Left kidney (tissue), 2 donors: Measurements from ENCODE around the gene BAIAP3. TPM values are rescaled to one million over a fixed set of nuclear protein-coding genes. Genes with fewer than 3 reads are reported as not detected.
A peak's percentile ranks its signal among the peaks of the same experiment; 100 is the strongest.

ENCODE experiments used
- DNase-seq: peaks from one replicate; pipeline ENCODE4 v3.0.0-alpha.2; 2013
- polyA plus RNA-seq: library from polyadenylated mRNA; unstranded; fragments of 120-200 nt; gene quantifications from one replicate; pipeline ENCODE4 v1.2.1, GENCODE V29; 2013; ENCODE audit not compliant: insufficient read length

BAIAP3 gene
- polyA plus RNA-seq, 1 donor: 4.6 TPM

- DNase-seq: no peak
Observed at GRCh38 chr16:1299868-1300203, 33.6 kb upstream of the BAIAP3 start.

DNA sequence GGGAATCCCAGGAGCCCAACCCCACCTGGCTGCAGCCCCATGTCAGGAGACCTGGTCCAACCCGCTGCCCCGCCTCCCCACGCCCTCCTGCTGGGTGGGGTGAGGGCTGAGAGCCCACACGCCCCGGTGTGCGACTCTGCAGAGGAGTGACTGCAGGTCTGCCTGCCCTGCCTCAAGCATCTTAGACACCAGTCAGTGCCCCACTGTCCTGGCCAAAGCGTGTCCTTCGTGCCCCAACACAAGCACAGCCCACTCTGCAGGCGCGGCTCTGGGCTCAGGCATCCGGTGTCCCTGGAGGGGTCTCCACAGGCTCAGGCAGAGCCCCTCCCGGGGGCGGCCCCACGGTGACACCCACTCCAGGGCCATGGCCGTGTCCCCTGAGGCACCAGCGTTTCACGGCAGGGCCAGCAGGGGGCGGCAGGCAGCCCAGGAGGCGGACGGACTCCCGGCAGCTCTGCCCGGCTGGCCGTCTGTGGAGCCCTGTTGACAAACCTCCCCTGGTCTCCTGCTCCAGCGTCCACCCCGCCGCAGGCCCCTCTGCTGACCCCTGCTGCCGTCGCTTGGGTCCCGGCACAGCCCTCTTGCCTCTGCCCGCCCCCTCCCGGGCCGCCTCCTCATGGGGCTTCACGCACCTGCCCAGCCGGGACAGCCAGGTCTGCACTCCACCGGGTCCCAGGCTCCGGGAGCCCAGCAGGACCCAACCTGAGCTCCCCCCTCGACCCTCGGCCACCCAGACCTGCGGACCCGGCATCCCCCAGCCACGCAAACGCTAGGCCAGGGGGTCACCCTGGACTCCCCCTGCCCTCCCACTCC, 32.6 kb upstream of the BAIAP3 start:
- no peak for DNase-seq

GRCh38 chr16:1301562-1301961, 31.9 kb upstream of the BAIAP3 start:
- no peak for DNase-seq

DNA sequence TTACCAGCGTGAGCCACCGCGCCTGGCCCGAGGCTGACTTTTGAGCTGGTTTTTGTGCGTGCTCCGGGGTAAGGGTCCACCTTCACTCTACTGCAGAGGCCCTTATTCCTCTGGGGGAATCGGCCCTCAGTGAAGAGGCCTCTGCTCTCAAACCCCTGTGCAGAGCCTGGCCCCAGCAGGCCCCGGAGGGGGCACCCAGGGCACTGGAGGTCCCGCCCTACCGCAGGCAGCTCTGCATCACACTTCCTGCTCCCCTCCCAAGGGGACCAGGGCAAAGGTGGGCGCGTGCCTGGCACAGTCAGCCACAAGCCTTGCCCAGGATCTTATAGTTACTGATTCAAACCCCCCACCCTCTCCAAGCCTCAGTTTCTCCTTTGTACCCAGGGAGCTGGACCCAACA, 27.6 kb upstream of the BAIAP3 start:
- no peak for DNase-seq

GRCh38 chr16:1306334-1306733, 27.1 kb upstream of the BAIAP3 start:
- no peak for DNase-seq

DNA sequence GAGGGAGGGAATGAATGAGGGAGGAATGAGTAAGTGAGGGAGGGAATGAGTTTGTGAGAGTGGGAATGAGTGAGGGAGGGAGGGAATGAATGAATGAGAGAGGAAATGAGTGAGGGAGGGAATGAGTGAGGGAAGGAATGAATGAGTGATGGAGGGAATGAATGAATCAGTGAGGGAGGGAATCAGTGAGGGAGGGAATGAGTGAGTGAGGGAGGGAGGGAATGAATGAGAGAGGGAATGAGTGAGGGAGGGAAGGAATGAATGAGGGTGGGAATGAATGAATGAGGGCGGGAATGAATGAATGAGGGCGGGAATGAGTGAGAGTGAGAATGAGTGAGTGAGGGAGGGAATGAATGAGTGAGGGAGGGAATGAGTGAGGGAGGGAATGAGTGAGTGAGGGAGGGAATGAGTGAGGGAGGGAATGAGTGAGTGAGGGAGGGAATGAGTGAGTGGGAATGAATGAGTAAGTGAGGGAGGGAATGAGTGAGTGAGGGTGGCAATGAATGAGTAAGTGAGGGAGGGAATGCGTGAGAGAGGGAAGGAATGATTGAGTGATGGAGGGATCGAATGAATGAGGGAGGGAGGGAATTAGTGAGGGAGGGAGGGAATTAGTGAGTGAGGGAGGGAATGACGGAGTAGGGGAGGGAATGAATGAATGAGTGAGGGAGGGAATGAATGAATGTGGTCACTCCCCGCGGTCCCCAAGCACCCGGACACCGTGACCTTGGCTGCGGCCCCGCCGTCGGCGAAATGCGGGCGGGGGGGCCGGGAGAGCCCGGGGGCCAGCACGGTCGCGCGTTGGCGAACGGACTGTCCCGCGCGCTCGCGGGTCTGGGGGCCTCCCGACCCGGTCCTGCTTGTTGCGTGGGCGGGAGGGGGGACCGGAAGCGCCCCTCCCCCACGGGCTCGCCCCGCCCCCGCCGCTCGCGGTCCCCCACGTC, 25.1 kb upstream of the BAIAP3 start:
- DNase-seq: no peak

DNA sequence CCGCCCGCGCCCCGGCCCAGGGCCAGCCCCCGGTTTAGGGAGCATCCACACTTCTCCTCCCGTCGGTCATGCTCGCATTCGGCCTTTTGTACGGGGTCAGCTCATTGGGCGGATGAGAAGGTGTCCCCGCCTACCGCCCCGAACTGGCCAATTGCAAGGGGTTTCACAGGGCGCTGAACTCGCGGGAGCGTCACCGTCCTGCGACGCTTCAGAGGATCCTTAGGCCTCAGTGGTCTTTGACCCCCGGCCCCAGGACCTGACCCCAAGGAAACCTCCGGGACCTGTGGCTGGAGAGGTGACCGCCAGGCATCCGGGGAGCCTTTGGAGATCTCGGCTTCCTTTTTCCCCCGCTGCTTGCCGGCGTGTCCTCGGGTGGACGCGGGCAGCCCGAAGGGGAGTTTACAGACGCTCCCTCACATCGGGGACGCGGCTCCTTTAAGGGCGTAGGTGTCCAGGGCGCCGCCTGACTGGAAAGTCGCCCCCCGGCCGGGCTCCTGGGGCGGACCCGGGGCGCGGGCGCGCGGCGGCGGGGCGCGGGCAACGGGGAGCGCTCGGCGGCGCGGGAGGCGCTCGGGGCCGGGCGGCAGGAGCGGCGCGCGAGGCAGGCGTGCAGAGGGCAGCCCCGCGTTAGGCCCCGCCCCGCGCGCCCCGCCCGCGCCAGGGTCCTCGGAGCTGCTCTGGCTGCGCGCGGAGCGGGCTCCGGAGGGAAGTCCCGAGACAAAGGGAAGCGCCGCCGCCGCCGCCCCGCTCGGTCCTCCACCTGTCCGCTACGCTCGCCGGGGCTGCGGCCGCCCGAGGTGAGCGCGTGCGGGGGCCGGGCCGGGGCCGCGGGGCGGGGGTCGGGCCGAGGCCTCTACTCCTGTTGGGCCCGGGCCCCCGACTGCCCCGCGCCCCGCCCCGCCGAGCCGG, 24.2 kb upstream of the BAIAP3 start, which contains the start of gene UBE2I:
Gene UBE2I (plus strand): TSS at position 660 of the 909 bp plus-strand sequence. CDS start 4,395 bp downstream, outside the sequence.
- DNase-seq: peak; percentile 98

GRCh38 chr16:1309888-1310831, 23.3 kb upstream of the BAIAP3 start:
- no peak for DNase-seq

- DNase-seq: no peak
Observed at GRCh38 chr16:1310832-1311200, 22.6 kb upstream of the BAIAP3 start.

DNA sequence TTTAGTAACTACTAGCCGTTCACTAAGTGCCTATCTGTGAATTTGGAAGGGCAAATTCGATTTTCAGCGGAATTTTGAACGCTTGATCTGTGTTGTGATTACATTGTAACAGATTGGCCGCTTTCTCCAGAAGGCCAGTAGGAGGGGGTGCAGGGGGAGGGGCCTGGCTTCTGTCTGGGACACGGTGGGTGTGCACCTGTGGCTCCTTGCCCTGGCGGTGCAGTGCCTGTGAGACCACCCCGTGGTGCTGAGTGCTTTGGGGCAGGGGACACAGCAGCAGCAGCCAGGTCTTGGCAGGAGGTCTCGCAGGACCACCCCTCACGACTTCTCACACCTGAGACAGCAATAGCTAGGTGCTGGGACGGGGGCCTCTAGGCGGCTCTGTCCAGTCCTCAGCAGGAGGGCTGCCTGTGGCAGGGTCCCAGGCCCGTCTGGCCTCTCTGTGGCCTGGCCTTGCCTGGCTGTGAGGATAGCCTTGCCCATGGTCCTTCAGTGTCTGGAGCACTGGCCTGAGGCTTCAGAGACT, 22.2 kb upstream of the BAIAP3 start:
- DNase-seq: no peak

DNA sequence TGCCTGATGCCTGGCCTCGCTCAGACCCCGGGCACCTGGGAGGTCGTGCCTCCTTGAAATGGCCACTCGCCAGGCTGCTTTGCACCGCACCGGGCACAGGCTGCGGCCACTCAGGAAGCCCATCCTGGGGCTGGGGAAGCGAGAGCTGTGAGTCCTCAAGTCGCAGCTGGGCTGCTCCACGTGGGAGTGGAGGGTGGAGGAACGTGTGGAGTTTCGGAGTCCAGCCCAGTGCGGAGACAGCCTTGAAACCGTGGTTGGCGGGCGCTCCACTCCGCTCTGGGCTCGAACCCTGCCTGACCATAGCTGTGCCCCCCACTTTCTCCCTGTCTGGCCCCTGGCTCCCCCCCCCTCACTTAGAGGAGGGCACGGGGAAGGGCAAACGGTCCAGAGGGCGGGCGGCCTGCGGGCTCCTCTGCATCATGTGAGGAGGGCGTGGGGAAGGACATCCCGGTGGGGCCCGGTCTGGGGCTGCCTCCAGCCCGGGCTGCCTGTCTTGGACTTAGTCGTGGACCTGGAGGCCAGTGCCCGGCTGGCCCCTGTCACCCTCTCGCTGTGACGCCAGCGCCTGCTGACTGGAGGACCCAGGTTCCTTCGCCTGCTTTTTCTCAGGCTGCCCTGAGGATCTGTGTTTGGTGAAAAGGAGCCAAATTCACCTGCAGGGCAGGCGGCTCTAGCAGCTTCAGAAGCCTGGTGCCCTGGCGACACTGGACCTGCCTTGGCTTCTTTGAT, 21.5 kb upstream of the BAIAP3 start:
- DNase-seq: no peak

DNA sequence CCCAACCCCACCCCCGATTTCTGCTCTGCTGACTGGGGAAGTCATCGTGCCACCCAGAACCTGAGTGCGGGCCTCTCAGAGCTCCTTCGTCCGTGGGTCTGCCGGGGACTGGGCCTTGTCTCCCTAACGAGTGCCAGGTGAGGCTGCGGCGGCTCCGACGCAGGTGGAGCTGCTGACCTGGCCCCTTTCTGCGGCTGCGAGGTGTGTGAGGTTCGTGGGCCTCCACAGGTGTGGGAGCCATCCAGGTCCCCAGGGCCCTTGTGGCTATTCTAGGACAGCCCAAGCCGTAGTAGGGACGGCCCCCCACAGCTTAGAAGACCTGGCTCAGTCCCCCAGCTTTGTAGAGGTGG, 21.0 kb upstream of the BAIAP3 start:
- no peak for DNase-seq

GRCh38 chr16:1312903-1313302, 20.5 kb upstream of the BAIAP3 start:
- no peak for DNase-seq

DNA sequence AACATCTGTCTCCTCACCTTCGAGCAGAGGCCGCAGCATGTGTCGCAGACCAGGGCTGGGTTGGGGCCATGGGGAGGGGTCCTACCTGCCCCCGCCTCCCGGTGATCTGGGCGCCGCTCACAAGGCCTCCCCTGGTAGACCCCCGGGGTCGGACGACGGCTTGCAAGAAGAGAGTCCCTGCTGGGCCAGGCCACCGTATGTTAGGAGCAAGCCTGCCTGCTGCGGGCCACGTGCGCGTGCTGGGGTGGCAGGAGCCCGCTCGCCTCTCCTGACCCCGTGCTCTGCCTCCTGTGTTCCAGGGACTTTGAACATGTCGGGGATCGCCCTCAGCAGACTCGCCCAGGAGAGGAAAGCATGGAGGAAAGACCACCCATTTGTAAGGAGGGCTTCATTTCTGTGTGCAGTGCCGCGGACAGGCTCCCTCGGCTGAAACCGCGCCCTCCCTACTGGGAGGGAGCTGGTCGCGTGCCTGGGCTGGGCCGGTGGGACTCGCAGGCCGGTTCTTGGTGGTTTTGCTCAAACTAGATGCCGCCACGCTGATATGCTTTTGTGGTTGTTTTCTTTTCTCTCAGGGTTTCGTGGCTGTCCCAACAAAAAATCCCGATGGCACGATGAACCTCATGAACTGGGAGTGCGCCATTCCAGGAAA, 19.6 kb upstream of the BAIAP3 start:
- DNase-seq: no peak

DNA sequence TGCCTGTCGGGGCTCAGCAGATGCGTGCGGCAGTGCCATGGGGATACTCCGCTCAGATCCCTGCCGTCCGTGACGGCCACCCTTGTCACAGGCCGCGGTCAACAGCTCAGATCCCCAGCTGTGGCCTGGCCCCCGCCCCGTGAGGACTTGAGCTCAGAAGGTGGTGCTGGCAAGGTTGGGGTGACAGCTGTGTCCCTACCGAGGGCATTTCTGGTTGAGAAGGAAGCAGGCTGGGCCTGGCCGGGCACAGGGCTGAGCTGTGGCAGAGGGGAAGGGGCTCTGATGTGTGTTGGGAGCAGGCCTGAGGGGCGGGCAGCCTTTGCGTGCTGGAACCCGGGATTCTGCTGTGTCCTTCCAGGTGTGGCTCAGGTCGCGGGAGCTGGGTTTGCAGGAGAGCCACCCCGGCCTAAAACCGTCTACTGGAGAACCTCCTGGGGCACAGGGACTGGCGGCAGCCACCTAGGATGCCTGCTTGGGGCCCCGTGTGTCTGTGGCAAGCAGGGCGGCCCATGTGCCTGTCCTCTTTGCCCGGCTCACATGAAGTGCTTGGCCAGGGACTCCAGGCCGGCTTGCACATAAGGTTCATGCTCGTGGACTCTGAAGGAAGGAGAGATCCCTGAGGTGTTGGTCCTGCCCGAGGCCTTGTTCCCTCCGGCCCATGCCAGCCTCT, 18.9 kb upstream of the BAIAP3 start:
- DNase-seq: no peak

DNA sequence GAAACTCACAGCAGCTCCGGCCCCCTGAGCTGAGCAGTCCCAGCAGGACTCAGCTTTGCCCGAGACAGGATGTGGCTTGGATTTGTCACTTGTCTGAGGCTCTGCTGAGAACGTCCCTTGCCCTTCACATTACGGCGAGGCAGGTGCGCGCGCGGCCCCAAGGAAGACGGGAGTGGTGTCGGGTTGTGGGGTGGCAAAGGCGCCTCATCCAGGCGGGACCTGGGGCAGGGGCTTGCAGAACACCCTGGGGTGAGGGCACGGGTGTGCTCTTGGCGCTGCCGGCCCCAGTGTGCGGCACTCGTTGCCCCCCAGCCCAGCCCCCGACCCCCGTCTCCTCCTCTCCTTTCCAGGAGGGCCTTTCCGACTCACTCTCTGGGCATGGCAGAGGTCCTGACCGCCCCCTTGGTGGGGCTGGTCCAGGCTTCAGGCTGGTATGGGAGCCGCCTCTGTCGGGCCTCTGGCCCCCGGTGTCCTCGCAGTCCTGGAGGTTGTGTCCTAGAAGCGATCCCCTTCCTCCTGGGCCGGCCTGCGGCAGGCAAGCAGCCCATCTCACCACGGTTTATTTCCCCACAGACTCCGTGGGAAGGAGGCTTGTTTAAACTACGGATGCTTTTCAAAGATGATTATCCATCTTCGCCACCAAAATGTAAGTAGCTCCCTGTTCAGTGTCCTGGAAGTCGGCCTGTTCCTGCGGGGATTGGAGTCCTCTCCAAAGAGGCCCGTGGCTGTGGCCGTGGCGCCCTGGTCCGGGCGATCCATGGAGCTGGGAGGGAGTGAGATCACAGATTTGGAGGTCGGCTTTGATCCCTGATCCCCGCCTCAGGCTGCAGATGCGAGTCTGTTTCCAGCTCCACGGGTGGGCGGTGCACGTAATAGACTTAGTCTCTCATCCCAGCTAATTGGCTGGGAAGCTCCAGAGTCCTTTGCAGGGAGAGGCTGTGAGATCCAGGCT, 18.1 kb upstream of the BAIAP3 start:
- no peak for DNase-seq

DNA sequence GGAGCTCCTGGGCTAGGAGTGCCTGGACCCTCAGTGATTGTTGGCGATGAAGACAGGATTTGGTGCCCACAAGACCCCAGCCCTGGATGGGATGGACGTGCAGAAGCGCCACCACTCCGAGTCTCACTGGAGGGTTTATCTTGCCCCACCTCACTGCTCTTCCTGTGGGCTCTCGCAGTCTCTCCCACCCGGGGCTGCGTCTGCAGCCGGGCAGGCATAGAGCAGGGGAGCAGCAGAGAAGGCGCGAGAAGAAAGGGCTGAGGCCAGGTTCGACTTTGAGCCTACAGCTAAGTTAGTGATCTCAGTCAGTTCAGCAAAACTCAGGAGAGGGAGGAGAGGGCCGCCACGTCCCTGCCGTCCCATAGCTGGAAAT, 17.4 kb upstream of the BAIAP3 start:
- no peak for DNase-seq
